PC-3 (cell line): ENCODE measurements around the gene CDK5RAP2.

ENCODE experiments used
- CTCF ChIP-seq: fragments of 300-600 bp; sonication (generic); conservative IDR thresholded peaks from 2 replicates; pipeline ENCODE4 v1.5.1; 2017; ENCODE audit warnings: antibody characterized with exemption, low read depth, mild to moderate bottlenecking, low read length
- EZH2 ChIP-seq: fragments of 300-600 bp; sonication (generic); IDR thresholded peaks from one replicate; pipeline ENCODE4 v1.6.1; 2017; ENCODE audit warnings: antibody characterized with exemption, mild to moderate bottlenecking, low read length; ENCODE audit not compliant: unreplicated experiment
- EZH2phosphoT487 ChIP-seq: fragments of 300-600 bp; sonication (generic); IDR thresholded peaks from 2 replicates; pipeline ENCODE4 v1.6.1; 2018; ENCODE audit warnings: mild to moderate bottlenecking, antibody characterized with exemption, low read length, borderline replicate concordance

GRCh38 chr9:120392711-120393110 is 187.3 kb downstream of the CDK5RAP2 start:
- TF ChIP-seq CTCF, result no peak
- TF ChIP-seq EZH2, result no peak
- TF ChIP-seq EZH2phosphoT487, result no peak
